HG03108 (cell line): Measurements from ENCODE around the gene PPP2R3B.
A peak's percentile ranks its signal among the peaks of the same experiment; 100 is the strongest.
"Not testable (repeated sequence)": the region's sequence is repeated elsewhere in the genome, so short reads cannot be mapped to it uniquely, and the experiment has no call there.

Experiments used
- ATAC-seq: cut with Tn5 transposase; IDR thresholded peaks from one replicate; pipeline ENCODE4 v1.9.1; 2021; ENCODE audit warnings: moderate library complexity; ENCODE audit not compliant: unreplicated experiment

The PPP2R3B gene, protein sequence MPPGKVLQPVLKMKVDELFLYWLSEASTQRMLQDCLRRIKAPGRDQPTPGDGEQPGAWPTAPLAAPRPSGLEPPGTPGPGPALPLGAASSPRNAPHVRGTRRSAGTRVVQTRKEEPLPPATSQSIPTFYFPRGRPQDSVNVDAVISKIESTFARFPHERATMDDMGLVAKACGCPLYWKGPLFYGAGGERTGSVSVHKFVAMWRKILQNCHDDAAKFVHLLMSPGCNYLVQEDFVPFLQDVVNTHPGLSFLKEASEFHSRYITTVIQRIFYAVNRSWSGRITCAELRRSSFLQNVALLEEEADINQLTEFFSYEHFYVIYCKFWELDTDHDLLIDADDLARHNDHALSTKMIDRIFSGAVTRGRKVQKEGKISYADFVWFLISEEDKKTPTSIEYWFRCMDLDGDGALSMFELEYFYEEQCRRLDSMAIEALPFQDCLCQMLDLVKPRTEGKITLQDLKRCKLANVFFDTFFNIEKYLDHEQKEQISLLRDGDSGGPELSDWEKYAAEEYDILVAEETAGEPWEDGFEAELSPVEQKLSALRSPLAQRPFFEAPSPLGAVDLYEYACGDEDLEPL

DNA sequence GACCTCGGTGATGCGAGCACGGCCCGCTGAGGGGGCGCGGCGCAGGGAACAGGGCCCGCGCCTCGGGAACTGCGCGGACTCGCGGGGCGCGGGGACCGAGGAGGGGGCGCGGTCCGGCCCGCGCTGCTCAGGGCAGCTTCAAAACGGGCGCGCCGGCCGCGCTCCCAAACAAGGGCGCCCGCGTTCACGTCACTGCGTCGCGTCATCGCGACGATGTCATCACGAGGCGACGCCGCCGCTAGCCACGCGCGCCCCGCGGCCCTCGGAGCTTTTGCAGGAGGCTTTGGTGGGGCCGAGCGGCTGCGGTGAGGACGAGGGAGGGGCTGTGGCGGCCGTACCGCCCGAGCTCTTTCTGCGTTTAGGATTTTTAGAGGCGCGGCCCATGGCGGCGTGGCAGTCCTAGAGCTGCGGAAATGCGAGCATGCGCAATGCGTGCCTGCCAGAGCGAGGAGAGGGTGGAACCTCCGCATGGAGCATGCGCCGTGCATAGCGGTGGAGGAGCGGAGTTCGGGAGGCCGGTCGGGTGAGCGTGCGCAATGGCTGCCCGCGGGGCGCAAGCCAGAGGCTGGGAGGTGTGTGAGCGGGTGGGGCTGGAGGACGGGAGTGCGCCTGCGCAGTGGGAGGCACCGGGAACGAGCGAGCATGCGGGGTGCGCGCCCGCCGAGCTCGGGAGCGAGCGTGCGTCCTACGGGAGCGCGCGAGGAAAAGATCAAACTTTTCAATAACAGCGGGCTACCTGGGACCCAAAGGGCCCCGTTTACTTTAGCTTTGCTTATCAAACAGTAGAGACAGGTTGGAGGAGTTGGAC, at the start of gene PPP2R3B:
Gene PPP2R3B, minus strand, starts transcription at position 140 of the 808 bp plus-strand sequence. CDS start 216 bp downstream, outside the sequence.
- ATAC-seq, result peak; percentile 98

DNA sequence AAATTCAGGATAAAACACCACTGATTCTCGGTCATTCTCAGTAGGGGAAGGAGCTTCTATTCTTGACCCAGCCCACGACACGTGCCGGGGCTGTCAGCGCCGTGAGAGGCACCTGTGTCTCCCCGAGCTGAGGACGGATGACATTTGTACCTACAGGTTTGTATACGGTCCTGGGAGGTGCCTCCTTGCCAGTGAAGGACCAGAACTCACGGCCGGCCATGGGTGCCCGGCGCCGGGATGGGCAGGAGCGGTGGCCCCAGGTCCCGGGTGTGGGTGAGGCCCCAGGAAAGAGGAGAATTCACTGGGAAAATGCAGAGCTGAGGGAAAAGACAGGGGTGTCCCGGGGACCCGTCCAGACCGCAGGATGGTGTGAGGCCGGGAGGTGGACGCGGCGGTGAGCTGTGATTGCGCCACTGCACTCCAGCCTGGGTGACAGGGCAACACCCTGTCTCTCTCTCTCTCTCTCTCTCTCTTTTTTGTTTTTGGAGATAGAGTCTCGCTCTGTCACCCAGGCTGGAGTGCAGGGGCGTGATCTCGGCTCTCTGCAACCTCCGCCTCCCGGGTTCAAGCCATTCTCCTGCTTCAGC, 48.9 kb upstream of the PPP2R3B start:
- ATAC-seq, result no peak

DNA sequence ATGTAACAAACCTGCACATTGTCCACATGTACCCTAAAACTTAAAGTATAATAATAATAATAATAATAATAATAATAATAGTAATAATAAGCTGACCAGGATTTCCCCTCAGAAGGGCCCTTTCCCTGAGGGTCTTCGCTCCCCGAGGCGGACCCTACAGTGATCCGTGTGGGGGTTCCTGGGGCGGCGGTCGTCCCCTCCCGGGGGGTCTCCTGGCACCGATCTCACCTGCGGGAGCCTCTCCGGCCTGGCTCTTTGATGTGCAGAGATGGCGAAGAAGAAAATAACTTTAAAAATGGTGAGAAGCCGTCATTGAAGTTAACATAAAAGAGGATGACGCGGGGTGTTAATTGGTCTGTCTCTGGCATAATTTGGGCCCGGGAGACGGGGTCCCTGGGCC, 48.2 kb upstream of the PPP2R3B start:
- ATAC-seq, result no peak

DNA sequence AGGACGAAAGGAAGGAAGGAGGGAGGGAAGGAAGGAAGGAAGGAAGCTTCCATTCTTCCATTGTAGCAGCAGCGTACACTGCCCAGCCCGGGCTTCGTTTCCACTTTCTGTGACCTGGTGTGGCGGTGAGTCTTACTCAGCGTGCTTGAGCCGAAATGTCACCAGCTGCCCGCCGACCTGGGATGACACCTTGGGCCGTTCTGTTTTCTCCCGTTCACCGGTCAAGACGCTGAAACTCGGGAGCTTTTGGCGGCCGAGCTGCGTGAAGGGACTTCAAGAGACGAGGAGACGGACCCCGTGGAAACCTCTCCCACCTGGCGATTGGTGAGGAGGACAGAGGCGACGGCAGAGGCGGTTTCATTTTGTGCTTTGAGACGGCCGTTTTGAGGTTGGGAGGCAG, 47.1 kb upstream of the PPP2R3B start:
- ATAC-seq, result no peak

DNA sequence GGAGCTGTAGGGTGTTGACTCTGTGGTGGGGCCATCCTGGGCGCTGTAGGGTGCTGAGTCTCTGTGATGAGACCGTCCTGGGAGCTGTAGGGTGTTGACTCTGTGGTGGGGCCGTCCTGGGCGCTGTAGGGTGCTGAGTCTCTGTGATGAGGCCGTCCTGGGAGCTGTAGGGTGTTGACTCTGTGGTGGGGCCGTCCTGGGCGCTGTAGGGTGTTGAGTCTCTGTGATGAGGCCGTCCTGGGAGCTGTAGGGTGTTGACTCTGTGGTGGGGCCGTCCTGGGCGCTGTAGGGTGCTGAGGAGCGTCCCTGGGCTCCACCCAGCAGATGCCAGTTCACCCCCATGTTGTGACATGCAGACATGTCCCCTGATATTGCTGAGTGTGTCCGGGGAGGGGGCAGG, 46.0 kb upstream of the PPP2R3B start:
- ATAC-seq, result not testable (repeated sequence)

DNA sequence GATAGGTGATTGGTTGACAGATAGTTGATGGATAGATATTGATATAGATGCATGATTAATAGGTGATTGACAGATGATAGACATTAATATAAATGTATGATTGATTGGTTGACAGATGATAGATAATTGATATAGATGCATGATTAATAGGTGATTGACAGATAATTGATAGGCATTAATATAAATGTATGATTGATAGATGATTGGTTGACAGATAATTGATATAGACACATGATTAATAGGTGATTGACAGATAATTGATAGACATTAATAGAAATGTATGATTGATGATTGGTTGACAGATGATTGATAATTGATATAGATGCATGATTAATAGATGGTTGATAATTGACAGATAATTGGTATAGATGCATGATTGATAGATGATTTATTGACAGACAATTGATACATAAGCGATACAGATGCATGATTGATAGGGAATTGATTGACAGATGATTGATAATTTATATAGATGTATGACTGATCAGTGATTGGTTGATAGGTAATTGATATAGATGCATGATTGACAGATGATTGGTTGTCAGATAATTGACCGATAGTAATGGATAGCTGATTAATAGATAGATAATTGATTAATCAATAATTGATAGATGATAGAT, 44.9 kb upstream of the PPP2R3B start:
- ATAC-seq, result no peak

DNA sequence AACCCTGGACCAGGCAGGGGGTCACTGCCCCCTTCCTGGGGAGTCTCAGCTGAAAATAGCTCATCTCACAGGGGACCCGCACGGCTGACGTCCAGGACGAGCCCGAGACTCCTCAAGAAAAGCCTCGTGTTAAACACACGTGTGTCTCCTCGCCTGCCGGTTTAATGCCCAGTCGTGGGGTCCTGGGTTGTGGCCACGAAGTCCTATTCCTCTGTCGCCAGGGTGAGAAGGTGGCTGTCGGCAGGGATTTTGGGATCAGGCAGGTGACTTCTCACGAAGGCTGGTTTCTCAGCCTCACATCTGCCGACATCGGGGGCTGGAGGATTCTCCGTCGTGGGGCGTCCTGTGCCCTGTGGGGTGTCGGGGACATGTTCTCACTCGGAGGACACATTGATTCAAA, 44.3 kb upstream of the PPP2R3B start:
- ATAC-seq, result no peak

DNA sequence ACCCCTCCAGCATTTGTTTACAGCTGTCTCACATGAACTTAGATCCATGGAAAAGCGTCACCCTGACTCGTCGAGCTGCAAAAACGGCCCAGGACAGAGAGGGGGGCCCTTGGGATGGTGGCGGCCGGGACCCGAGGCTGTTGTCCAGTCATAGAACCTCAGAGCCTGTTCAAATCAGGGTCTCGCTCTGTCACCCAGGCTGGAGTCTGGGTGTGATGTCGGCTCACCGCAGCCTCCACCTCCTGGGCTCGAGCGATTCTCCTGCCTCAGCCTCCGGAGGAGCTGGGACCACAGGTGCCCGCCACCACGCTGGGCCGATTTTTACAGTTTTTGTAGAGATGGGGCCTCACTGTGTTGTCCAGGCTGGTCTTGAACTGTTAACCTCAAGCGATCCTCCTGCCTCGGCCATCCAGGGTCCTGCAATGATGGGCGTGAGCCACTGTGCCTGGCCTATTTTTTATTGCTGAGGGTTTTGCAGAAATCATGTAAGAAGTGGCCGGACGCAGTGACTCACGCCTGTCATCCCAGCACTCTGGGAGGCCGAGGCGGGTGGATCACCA, 42.6 kb upstream of the PPP2R3B start:
- ATAC-seq, result no peak

DNA sequence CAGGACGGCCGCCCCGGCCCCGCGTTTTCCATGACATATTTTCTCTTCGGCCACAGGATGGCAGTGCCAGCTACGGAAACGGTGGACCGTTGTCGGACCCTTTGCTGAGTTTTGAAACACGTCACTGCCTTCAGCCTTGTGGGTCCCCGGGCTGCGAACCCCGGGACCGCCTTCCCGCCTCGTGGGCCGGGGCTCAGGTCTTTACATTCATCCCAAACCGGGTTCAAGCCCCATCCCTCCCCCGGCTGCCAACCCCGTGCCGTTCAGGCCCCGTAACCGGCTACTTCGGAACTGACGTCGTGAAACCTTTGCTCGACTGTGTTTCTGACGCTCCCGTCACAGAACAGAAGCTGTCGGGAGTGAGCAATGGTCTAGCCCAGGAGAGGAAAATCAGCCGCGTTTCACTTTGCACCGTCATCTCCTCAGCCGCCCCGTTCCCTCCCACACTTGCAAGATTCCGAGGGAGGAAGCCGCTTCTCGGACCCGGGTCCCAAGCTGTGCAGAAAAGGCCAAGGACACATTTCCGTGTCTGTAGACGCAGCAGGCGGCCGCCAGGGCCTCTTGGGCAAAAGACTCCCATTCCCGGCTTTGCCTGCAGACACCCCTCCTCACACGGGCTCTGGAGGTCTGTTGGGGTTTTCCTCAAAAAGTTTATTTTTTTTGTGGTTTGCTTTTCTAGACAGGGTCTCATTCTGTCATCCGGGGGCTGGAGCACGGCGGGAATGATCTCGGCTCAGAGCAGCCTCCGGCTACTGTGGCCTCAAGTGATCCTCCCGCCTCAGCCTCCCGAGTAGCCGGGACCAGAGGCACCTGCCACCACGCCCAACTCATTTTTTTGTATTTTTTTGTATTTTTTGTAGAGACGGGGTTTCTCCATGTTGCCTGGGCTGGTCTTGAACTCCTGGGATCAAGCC, 41.4 kb upstream of the PPP2R3B start:
- no peak for ATAC-seq

DNA sequence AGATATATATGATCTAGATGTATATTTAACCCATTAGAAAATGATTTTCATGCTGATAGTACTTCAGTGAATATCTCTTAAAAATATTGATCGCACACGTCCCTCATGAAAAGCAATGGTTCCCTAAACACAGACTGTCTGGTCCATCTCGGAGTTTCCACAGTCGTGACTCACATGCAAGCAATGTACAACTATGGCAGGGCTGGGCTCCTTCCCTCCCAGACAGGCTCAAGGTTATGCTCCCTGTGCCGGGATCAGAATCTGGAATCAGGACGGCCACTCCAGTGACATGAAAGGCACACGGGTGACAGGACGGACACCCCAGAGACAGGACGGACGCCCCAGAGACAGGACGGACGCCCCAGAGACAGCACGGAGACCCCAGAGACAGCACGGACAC, 40.2 kb upstream of the PPP2R3B start:
- no peak for ATAC-seq

DNA sequence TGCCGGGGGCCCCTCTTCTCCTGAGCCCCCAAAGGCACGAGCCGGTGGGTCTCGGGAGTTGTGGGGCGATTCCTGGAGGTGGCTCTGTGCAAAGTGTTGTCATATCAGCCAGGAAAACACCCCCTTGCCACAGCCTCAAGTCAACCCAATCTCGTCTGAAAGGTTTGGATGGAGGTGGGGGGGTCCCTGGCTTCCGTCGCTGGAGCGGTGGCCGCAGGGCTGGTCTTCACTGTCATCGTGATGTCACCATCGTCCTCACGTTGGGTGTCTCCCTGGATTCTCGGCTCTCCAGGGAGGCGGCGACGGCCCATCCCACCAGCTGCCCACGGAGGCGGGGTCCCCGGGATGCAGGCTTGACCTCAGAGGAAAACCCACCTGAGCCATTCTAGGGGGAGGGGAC, 38.3 kb upstream of the PPP2R3B start:
- ATAC-seq, result no peak

DNA sequence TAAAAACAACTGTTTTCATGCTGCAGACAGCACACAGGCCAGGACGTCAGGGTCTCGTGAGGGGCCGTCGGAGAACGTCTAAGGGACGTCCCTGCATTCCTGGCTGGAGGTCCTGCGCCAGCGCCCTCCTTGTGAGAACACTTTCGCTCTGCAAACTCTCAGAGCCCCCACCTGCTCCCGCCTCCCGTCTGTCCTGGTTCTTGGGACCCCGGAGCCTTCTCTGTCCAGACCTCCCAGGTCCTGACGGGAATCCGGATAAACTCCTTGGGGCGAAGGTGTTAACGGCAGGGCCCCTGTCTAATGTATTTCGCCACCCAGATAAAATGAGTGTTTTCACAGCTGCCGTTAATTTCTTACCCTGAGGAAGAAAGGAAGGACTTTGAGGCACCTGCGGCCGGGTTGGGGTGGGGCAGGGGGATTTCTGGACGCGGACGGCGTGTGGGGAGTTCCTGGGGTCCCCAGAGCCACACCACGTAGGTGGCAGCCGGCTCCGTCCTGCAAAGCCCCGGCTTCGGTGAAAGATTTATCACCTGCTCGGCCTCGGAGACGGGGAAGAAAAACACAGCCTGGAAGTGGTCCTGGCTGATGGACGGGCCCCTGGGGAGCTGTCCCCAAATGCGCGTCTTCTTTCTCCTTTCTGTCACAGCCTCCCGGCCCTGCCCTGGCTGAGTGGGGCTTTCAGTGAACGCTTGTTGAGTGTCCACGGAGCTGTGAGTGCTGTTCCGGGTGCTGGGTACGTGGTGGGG, 35.1 kb upstream of the PPP2R3B start:
- no peak for ATAC-seq

DNA sequence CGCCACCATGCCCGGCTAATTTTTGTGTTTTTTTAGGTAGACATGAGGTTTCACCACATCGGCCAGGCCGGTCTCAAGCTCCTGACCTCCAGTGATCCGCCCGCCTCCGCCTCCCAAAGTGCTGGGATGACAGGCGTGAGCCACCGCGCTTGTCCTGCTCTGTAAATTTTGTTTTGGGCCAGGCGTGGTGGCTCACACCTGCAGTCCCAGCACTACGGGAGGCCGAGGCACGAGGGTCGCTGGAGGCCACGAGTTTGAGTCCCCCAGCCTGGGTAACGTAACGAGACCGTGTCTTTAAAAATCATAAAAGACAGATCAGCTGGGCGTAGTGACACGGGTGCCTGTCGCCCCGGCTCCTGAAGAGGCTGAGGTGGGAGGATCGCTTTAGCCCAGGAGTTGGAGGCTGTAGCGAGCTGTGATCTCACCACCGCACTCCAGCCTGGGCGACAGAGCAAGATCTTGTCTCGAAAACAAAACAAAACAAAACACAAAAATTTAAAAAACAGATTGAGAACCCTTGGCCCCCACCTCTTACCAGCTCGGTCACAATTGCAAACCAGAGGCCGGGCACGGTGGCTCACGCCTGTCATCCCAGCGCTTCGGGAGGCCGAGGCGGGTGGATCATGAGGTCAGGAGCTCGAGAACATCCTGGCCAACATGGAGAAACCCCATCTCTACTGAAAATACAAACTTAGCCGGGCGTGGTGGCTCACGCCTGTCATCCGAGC, 34.0 kb upstream of the PPP2R3B start:
- ATAC-seq, result no peak

DNA sequence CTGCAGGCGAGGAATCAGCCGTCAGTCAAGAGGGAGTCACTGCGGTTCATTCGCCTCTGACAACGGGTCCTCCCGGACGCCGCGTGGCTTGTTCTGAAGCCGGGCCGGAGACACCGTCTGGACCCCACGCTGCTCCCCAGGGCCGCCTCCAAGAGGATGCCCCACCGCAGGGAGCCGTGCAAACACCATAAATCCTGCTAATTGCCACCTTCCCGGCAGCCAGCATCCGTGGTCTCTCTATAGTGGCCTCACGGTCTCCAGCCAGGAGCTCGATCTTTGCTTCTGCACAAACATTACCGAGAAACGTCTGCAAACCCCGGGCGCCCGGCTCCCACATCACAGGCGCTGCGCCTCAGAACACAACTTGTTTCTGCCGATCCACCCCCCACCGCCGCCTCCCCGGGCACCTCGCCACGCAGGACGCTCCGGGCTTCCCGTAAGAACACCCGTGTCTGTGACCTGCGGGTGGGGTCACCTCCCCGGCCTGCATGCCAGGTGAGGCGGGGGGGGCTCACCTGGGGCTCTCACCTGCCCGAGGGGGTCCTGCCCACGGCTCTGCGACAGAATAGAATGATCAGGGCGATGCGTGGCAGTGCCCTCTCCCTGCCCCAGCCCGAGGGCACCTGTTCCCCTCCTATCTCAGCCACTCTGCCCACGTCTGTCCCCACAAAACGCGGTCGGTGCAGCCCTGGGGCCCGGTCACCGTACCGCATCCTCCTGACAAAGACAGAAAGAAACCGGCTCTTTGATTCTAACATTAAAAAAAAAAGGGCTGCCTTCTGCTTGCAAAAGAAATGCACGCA, 32.4 kb upstream of the PPP2R3B start:
- no peak for ATAC-seq

DNA sequence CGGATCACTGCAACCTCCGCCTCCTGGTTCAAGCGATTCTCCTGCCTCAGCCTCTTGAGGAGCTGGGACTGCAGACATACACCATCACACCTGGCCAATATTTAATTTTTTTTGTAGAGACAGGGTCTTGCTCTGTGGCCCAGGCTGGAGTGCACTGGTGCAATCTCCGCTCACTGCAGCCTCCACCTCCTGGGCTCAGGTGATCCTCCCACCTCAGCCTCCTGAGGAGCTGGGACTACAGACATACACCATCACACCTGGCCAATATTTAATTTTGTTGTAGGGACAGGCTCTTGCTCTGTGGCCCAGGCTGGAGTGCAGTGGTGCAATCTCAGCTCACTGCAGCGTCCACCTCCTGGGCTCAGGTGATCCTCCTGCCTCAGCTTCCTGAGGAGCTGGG, 28.8 kb upstream of the PPP2R3B start:
- ATAC-seq, result not testable (repeated sequence)

DNA sequence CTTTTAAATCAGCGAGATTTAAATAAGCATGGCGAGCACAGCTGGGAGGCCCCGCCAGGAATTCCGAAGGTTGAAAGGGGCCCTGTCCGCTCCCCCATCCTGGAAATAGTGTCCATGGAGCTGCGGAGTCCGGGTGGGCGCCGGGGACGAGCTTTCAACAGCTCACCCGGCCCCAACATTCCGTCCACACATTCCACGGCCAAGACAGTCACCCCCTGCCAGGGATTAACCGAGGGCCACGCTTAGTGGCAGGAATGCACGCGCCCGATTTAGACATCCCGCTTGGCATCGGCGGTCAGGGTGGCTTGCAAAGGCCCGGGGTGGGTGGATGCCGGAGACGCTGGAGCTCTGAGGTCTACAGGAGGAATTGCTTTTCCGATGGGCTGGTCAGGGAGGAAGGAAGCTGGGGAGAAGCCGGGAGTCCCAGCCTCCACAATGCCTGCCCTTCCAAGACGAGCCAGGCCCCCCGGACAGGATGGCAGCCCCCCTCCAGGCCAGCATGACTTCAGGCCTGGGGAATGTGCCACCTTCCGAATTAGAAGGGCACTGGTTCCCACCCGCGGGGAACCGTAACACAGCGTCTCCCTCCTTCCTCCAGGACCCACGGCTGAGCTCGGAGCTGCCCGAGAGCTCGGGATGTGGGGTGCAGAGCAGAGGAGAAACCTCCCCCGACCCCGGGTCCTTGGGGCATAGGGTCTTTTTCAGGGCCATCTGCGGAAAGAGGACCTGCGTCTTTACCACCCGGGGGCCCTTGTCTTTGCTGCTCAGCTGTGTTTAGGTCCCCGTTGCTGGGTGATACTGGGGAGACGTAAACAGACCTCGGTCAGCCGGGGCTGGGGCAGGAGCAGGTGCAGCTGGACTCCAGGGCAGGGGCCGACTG, 26.9 kb upstream of the PPP2R3B start:
- no peak for ATAC-seq
